ENCODE measurements around the gene CHKA.

The CHKA gene

DNA sequence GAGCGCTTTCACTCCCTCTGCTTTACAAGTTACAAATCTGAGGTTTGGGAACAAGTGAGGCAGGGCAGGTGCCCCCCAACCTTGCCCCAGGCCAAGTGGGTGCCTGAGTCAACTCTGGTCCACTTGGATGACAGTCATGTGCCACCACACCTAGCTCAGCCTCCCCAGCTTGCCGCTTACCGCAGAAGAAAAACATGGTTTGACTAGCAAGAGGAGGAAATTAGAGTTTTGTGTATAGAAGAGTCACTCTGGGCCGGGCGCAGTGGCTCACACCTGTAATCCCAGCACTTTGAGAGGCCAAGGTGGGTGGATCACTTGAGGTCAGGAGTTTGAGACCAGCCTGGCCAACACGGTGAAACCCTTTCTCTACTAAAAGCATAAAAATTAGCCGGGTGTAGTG is 27.7 kb upstream of the CHKA start:
- no peak for TF ChIP-seq CTCF (IDR thresholded peaks at IDR 0.05)

DNA sequence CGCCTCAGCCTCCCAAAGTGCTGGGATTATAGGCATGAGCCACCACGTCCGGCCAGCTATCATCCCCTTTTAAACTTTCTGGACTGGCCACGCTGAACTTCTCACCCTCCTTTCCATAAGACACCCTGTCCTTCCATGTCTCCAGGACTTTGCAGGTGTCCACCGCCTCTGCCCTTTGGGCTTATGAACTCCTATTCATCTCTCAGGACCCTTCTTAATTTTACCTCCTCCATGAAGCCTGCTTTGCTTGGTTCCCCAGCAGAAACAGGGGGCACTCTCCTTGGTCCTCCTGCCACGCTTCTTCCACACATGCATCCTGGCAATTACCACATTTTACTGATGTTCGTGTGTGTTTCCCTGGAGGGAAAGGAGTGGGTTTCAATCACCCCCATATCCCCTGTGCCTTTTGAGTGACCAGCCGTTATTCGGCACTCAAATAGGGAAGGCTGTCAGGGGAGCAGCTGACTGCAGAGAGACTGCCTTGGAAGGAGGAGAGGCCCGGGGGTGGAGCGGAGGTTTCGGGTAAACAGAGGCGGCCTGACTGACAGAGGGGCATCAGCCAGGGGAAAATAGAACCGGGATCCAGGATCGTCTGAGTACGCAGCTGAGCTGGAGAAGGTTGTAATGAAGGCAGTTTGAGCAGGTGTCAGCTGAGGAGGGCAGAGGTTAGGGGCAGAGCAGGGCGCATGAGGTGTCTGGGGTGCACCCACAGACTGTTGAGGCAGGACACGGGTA is 27.1 kb upstream of the CHKA start:
- TF ChIP-seq CTCF (IDR thresholded peaks at IDR 0.05), result no peak

DNA sequence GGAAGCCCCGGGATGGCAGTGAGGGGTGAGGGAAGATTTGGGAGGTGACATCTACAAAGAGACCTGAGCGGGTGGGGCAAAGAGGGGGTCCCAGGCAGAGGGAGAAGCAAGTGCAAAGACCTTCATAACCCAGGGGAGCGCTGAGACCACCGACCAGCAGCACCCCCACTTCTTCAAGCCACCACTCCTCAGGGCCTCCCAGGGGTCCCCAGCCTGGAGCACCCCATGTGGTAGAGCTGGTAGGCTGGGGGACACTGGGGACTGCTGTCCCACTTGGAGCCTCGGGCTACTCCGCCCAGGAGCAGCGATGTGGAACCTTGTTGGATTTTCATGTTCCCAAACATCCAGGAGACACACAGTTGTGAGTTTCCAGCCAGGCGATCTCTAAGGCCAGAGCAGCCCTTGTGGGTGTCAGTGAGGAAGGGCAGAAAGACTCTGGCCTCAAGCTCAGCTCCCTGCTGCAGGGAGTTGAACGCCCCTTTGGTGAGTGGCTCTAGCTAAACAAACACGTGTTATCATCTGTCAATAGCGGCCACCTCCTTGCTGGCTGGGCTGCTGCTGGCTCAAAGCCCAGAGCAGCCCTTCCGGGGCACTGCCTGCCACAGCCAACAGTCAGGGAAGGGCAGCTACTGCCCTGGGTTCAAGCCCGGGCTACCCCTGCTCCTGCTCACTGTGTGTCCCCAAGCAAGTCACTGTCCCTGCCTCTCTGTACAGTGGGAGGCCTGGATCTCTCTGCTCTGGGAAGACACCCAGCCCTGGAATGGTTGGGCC is 25.7 kb upstream of the CHKA start:
- TF ChIP-seq CTCF (IDR thresholded peaks at IDR 0.05), result no peak

DNA sequence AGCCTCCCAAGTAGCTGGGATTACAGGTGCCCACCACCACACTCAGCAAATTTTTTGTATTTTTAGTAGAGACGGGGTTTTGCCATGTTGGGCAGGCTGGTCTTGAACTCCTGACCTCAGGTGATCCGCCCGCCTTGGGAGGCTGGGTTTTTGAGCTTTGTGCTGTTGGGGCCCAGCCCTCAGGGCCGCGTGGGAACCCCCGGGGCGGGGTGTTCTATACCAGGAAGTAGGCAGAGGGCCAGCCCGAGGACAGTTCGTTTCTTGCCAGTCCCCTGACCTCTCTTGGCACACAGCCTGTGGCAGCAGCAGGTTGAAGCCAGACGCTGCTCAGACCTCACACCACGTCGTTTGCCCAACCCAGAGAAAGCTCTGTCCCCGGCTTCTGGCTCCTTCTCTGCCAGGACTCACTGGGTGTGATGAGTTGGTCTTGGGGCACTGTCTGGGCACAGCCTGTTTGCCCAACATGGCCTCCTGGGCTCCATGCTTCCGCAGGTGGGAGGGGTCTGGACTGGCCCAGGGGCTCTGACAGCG is 24.9 kb upstream of the CHKA start:
- no peak for TF ChIP-seq CTCF (IDR thresholded peaks at IDR 0.05)

DNA sequence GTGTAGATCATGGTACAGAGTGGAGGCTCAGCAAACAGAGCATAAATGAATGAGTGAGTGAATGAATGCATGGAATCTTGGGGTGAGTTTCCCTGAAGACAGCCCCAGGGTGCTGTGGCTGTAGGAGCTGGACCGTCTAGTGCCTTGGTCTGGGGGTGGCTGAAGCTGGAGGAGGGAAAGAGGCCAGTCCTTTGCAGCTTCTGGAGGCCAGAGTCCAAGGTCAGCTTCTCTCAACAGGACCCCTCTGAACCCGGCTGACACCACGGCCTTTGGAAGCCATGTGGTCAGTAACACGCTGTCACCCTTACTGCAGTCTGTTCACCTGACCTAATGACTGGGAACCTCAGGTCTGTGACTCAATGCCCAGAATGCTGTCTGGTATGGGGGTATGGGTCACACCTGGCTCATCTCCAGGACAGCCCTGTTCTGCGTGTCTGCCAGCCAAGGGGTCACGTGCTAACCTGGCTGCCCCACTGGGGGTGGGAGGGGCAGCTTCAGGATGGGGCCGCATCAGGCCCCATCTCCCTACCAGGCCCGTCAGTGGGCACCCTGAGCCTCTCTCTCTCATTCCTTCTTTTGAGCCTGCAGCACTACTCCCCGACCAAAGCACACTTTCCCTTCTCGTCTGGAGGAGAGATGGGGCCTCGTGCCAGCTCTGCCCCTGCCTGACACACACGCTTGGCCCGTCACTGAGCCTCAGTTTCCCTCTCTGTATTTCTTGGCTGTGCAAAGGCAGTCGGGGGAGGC is 24.1 kb upstream of the CHKA start:
- TF ChIP-seq CTCF (IDR thresholded peaks at IDR 0.05), result no peak

DNA sequence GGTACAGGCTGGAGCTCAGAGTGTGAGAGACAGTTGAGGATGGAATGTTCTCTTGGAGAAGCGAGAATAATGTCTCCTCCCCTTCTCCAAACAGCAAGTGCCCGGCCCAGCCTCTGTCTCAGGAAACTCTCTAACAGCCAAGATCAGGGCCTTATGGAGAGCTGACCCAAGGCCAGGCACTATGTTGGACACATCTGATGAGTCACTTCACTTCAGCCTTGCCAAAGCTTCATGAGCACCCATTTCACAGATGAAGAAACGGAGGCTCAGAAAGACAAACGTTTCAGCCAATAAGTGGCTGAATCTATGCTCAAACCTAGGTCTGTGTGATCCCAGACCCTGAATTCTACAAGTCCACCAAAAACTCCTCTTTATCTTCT is 22.1 kb upstream of the CHKA start:
- TF ChIP-seq CTCF (IDR thresholded peaks at IDR 0.05), result no peak

DNA sequence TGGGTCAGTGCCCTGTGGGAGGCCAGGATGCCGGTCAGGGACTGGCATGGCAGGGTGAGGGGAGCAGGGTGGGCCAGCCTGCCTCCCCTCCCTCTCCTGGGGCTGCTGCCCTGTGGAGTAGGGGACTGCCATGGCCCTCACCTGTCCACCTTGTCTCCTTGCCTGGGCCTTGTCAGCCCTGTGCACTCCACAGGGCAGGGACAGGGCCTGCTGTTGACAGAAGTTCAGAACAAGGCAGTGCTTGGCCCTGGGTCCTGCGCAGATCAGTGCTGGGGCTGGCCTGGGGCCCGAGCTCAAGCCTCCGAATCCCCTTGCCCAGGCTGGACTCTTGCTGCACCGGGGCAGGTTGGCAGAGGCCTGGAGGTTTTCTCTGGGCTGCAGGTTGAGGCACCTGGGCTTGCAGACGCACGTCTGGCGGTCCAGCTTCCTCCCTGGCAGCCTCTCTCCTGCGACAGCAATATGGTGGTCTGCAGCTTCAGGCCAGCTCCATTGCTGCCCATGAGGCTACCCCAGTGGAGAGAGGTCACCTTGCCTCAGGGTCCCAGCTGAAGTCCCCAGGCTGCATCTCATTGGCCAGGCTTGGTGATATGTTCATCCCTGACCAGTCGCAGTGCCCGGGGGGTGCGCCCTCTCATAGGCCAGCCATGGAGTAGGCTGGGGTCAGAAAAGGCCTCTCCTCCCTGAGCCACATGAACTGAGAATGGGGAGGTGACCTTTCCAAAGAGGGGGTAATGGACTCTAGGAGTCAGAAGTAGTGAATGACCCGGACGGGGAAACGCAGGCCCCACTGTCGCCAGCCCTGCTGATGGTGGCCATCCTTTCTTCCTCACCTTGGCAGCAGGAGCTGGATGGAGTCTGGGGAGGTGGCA is 21.5 kb upstream of the CHKA start:
- TF ChIP-seq CTCF (IDR thresholded peaks at IDR 0.05), result no peak
